ENCODE measurements around the gene ALOX5.

GRCh38 chr10:45439365-45439764 is 65.3 kb downstream of the ALOX5 start:
- TF ChIP-seq POLR2A (IDR thresholded peaks at IDR 0.05; ENCODE audit: low read depth, low read length) (no peak), POLR2AphosphoS5 (IDR thresholded peaks at IDR 0.05; ENCODE audit: low read depth, low read length) (no peak), TAF1 (IDR thresholded peaks at IDR 0.05; ENCODE audit: low read depth, low read length) (no peak), POU2F2 (IDR thresholded peaks at IDR 0.05; ENCODE audit: low read depth, low read length) (no peak)
